EL (cell line): ENCODE results near the gene SLC29A2.
"Not testable (repeated sequence)": the region's sequence is repeated elsewhere in the genome, so short reads cannot be mapped to it uniquely, and the experiment has no call there.

ENCODE experiments used
- DNase-seq: peaks from one replicate; pipeline ENCODE4 v3.0.0-alpha.2; 2016

Gene SLC29A2

GRCh38 chr11:66380264-66380663 lies 8.7 kb upstream of the SLC29A2 start:
- not testable (repeated sequence) for DNase-seq

DNA sequence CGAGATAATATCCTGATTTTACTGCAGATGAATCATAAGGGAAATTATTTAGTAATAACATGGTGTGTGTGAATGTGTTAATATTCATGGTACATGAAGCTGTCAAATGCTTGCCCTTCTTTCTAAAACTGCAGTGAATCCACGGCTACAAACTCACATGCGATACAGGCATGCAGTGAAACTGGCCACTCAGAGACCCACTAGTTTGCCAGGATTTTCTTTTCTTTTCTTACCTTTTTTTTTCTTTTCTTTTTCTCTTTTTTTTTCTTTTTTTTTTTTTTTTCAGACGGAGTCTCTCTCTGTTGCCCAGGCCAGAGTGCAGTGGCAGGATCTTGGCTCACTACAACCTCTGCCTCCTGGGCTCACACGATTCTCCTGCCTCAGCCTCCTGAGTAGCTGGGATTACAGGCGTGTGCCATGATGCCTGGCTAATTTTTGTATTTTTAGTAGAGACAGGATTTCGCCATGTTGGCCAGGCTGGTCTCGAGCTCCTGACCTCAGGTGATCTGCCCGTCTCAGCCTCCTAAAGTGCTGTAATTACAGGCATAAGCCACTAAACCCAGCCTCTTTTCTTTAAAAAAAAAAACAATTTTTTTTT lies 2.2 kb upstream of the SLC29A2 start:
- DNase-seq, result not testable (repeated sequence)

DNA sequence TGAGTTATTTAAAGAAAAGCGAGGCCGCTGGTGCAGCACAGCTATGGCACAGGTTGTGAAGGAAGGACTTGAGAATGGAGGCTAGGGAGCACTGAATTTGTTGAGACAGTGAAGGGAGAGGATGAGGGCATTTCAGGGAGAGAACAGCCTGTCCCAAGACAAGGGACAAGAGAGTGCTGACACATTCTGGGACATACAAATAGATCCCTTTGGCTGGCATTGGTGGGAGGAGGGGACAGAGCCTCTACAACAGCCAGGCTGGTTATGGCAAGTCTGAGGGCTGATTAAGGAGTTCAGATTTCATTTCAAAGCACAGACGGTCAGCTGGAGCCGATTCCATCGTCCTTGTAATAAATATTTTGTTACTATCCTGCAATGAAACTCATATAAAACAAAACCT lies 1.7 kb upstream of the SLC29A2 start:
- DNase-seq, result no peak

DNA sequence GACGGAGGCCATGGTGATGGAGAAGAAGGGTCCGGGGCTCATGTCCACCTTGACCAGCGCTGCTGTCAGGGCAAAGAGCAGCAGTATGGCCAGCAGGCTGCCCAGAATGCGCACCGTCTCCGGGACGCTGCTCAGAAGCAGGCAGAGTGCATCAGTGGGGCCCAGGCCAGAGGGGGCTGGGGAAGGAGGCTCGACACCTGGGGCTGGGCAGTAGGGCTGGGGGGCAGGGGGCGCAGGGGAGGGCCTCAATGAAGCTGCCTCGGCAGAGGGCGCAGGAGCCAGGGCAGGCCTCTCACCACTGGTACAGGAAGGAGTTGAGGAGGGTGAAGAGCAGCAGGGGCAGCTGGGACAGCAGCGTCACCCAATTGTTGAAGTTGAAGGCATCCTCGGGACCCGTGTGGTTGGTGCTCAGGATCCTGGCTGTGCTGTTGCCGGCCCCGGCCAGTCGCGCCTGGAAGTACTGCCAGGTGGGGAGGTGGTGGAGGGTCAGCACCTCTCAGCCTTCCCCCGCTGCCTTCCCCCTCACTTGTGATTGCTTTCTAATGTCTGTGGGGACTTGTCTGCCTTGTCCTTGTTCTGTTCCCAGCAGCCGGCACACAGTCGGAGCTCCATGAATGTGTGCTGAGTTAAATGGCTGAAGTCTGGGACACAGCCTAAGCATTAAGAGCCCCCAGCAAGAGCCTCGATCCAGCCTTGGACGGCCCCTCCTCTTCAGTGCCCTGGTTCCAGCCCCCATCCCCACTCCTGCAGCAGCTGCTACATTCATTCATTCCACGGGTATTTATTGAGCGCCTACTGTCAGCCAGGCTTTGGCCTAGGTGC lies 2.3 kb downstream of the SLC29A2 start:
- DNase-seq, result no peak

DNA sequence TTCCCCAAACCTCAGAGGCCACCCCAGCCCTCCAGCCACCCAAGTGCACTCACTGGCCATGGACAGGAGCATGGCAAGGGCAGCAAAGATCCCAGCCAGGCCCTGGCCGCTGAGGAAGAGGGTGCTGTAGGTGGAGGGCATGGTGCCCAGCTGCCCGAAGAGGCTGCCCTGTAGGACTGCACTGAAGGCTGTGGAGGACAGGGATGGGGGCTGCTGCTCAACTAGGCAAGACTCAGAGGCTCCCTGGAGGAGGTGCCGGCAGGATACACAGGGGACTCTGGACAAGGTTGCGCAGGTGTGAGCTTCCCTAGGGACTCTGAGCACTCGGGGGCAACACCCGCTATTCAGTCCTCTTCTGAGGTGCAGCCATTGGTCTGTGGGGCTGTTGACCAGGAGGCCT lies 3.1 kb downstream of the SLC29A2 start:
- DNase-seq, result no peak

GRCh38 chr11:66367561-66368312 lies 3.8 kb downstream of the SLC29A2 start:
- no peak for DNase-seq

DNA sequence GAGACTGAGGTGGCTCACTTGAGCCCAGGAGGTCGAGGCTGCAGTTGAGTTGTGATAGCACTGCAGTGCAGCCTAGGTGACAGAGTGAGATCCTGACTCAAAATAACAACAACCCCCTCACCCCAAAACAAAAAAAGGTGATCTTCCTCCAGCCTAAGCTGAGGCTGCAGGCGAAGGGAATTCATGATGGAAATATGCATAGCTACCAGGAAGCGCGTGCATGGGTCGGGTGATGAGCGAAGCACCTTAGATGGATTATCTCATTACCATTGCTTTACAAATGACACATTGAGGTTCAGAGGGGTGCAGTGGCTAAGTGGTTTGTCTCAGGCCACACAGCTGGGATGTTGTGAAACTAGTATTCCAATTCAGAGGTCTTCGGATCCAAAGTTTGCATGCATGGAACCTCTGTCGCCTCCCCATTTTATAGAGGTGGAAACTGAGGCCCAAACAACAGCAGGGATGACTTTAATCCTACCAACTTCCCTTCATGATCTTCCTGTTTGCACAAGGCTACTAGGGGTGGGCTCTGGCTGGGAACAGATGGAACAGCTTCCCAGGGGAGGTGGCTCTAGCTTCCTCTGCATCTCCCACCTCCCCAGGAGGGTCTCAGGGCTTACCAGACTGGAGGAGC lies 4.6 kb downstream of the SLC29A2 start:
- no peak for DNase-seq

DNA sequence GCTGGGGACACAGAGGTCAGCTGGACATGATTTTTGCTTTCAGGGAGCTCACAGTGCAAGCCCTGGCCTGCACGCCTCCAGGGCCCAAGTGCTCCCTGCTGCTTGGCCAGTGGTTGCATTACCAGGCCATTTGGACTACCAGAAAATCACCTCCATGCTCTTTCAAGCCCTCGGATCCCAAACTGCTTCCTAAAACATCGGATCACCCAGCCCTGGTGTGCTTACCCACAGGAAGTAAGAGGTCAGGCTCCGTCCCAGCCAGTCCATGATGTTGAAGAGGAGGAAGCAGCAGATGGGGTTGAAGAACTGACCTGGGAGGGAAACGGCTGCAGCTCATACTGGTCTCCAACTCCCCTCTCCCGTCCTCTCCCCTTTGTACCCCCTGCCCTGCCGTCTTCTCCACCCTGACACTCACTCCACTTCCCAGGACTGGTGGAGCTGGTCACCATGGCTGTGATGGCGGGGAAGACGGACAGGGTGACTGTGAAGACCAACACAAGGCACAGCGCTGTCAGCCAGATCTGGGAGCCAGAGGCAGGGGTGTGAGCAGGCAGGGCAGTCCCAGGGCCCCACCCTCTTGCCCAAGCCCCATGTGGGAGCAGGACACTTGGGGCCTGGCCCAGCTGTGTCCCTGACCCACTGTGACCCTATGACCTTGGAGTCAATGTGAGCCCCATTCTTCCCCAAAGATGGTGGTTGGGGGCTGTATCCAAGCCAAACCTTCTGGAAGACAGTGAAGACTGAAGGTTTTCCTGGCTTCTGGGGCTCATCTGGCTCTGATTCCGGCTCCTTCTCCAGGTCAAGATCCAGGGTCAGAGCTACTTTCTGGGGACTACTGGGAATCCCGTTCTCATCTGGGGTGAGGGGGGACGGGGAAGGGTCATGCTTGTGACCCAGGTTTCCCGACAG lies 5.6 kb downstream of the SLC29A2 start:
- no peak for DNase-seq

DNA sequence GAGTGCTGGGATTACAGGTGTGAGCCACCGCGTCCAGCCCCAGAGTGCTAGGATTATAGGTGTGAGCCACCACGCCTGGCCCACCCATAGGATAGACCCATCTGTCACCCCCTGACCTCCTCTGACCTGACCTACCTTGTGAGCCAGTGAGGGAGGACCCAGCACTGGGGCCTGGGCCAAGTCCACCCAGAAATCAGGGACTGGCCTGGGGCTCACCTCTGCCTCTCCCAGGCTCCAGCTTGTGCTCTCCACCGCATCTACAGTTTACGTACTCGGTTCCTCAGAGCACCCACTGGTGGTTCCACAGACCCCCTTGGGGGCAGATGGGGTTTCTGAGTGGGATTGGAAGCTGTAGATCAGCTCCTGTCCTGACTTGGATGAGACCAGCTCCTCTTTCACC lies 6.4 kb downstream of the SLC29A2 start:
- no peak for DNase-seq

DNA sequence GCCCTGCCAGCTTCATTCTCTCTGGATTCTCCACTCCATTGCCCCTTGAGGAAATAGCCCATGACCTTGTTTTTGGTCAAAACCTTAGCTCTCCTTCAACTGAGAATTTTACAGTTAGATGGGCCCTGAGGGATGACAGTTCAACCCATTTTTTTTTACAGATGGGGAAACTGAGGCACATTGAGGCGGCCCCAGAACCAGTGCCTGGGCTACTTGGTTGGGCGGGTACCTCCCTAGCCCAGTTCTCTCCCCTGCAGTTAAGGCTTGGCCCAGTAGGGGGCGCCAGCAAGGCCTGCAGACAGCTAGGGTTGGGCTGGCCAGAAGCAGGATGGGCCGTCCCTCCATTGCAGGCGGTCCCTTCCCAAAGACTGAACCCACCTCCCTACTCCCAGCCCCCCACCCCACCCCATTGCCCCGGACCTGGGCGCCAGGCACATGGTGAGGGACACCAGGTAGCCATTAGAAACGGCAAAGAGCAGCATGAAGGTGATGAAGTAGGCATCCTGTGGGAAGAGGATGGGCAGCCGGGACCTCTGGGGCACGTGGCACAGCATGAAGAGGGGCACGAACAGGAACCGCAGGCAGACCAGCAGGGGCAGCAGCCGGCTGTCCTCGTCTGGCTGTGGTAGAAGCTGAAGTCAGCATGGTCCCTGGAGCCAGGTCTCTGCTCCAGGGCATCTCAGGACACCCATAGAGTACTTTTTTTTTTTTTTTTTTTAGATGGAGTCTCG lies 7.6 kb downstream of the SLC29A2 start:
- peak; percentile 31 for DNase-seq

DNA sequence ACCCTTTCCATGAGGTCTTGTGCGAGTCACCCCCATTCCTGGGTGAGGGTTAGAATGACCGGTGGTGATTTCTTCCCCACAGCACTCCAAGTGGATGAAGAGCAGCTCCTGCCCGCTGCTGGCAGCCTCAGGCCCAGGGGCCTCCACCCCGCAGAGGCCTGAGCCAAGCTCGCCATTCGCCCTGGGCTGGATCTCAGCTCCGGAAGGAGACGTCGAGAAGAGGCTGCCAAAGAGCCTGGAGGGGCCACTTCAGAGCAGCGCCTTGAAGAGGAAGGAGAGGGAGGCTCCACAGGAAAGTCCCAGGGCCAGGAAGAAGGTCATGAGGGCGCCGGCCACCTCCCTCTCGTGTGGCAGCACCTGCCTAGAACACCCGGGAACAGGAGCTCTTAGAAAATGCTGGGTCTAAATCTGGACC lies 8.4 kb downstream of the SLC29A2 start:
- DNase-seq, result no peak

DNA sequence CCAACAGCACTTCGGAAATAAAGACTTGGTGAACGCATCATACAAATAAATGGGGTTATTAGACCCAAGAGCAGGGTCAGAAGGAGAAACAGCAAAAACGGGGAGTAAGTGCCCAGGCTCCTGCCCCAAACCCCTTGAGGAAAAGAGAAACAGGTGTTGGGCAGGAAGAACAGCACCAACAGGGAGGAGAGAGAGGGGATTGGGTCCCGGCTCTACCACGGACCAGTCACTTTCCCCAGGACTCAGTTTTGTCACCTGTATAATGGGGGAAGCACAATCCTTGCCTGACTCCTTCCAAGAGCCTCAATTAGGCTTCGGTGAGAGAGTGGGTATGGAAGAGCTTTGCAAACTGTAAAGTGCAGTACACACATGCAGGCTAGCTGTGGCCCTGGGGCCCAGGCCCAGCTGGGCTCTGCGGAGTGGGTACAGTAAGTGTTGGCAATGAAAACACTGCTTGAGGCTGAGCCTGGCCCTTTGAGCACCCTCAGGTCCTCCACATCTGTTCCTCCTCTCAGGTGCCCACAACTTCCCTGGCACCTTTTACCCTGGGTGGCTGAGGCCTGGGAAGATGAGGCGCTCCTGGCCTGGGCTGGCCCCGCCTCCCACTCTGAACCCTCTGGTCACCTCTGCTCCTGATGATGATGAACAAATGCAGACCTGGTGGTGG lies 8.9 kb downstream of the SLC29A2 start:
- DNase-seq, result no peak

GRCh38 chr11:66361502-66361941 lies 10.0 kb downstream of the SLC29A2 start:
- no peak for DNase-seq

DNA sequence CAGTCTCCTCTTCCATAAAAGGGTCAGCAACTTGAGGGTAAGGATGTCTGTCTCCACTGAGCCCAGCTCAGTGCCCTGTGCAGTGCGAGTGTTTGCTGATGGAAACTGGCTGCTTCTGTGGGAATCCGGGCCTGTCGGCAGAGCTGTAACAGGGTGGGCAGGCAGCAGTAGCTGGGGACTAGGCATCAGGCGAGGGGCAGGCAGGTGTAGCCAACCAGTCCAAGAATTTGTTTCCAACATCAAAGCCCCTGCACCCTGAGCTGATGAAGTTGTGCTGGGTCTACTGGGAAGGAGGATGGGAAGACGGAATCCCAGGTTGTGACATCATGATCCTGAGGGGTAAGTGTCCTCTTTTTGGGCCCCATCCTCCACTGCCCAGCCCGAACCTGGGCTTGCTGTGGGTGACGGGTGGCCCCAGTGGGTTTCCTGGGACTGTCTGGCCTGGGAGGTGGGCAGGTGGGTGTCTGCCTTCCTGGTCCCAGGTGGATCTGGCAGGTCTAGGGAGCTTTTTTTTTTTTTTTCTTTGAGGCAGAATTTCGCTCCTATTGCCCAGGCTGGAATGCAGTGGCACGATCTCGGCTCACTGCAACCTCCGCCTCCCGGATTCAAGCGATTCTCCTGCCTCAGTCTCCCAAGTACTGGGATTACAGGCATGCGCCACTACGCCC lies 11.0 kb downstream of the SLC29A2 start:
- DNase-seq, result no peak

- DNase-seq, result no peak
Measured at GRCh38 chr11:66359662-66360087, 11.9 kb downstream of the SLC29A2 start.

- DNase-seq, result not testable (repeated sequence)
Measured at GRCh38 chr11:66350560-66351235, 20.9 kb downstream of the SLC29A2 start.

GRCh38 chr11:66349084-66349386 lies 22.5 kb downstream of the SLC29A2 start:
- no peak for DNase-seq

DNA sequence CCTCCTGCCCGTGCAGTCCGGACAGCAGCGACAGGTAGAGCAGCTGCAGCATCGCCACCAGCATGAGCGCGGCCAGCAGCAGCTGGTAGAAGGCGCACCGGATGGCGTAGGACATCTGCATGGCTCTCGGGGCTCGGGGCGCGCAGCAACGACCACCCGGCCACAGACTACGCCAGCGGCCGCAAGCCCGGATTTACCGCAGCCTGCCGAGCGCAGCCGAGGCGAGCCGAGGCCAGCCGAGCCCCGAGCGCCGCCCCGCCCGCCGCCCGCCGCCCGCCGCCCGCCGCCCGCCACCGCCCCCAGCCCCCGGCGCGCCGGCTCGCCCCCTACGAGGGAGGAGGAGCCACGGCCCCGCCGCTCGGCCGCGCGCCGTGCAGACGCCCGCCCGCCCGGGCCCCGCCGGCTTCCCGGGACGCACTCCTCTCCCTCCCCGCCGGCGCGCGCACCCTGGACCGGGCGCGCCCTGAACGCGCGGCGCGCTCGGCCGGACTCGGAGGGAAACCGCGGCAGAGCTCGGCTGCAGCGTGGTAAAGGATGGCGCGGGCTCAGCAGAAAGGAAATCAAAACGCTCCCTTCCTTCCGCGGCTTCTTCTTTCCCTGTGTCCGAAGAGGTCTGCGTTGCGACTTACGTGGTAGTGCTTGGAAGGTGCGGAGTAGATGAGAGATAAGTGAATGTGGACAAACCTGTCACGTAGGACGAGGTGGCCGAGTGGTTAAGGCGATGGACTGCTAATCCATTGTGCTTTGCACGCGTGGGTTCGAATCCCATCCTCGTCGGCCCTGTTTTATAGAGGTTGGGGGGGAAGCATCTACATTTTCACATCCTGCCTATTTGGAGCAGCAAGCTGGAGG lies 23.9 kb downstream of the SLC29A2 start, which contains the start of gene B4GAT1:
Gene B4GAT1 (minus strand): TSS at position 205 of the 852 bp plus-strand sequence. CDS start 84 bp downstream, at position 121.
- peak; percentile 93 for DNase-seq
